Measurements from ENCODE around the gene ENPP6.

GRCh38 chr4:184056877-184057276 is 160.8 kb downstream of the ENPP6 start:
- TF ChIP-seq CTCF (IDR thresholded peaks at IDR 0.05; ENCODE audit: low read depth, low read length) = no peak
- TF ChIP-seq EZH2phosphoT487 (IDR thresholded peaks at IDR 0.05; ENCODE audit: low read depth) = no peak
